Measurements from ENCODE around the gene PIK3R2.
A peak's percentile ranks its signal among the peaks of the same experiment; 100 is the strongest.
"Not testable (repeated sequence)": the region's sequence is repeated elsewhere in the genome, so short reads cannot be mapped to it uniquely, and the experiment has no call there.

Gene PIK3R2

DNA sequence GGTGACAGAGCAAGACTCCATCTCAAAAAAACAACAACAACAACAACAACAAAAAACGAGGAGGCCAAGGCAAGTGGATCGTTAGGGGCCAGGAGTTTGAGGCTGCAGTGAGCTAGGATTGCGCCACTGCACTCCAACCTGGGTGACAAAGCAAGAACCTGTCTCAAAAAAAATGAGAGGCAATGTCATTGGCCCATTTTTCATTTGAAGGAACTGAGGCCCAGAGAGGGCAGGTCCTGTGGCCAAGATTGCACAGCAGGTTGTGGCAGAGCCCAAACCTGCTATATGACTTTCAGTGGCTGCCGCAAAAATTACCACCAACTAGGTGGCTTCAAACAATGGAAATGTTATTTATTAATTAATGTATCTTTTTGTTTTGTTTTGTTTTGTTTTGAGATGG lies 5.5 kb downstream of the PIK3R2 start:
- Histone ChIP-seq H3K9ac (ENCODE audit: low read length) (no peak overlapping the region), H4K20me1 (ENCODE audit: low read depth, low read length) (no peaks in the 10 kb centered on the region), H3K27ac (ENCODE audit: low read depth, low read length) (no peak overlapping the region), H3K9me3 (ENCODE audit: insufficient read depth, low read length) (no peaks in the 10 kb centered on the region), H3K4me3 (ENCODE audit: insufficient read depth, low read length, poor library complexity, severe bottlenecking) (no peak overlapping the region), H3K36me3 (ENCODE audit: low read length) (no peaks in the 10 kb centered on the region), H3K79me2 (ENCODE audit: insufficient read depth, low read length) (peaks cover 18% of the 10 kb centered on the region), H3K4me2 (ENCODE audit: low read depth, low read length, poor library complexity, severe bottlenecking) (no peak overlapping the region), H2AFZ (ENCODE audit: low read depth, low read length, severe bottlenecking) (no peak overlapping the region), H3K9me2 (replicated peaks; ENCODE audit: insufficient read depth, low read length) (no peaks in the 10 kb centered on the region), H3F3A (ENCODE audit: insufficient read depth) (0 out of 2 replicates have a peak, but pooled peaks cover 13% of the 10 kb centered on the region), H3K27me3 (ENCODE audit: low read length) (no peaks in the 10 kb centered on the region)
- no peak for TF ChIP-seq EZH2phosphoT487 (conservative IDR thresholded peaks at IDR 0.05; ENCODE audit: low read length)
- TF ChIP-seq, protein P1, sequence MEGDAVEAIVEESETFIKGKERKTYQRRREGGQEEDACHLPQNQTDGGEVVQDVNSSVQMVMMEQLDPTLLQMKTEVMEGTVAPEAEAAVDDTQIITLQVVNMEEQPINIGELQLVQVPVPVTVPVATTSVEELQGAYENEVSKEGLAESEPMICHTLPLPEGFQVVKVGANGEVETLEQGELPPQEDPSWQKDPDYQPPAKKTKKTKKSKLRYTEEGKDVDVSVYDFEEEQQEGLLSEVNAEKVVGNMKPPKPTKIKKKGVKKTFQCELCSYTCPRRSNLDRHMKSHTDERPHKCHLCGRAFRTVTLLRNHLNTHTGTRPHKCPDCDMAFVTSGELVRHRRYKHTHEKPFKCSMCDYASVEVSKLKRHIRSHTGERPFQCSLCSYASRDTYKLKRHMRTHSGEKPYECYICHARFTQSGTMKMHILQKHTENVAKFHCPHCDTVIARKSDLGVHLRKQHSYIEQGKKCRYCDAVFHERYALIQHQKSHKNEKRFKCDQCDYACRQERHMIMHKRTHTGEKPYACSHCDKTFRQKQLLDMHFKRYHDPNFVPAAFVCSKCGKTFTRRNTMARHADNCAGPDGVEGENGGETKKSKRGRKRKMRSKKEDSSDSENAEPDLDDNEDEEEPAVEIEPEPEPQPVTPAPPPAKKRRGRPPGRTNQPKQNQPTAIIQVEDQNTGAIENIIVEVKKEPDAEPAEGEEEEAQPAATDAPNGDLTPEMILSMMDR (IDR thresholded peaks at IDR 0.05; ENCODE audit: insufficient read depth, low read length, poor library complexity, severe bottlenecking), result no peak

DNA sequence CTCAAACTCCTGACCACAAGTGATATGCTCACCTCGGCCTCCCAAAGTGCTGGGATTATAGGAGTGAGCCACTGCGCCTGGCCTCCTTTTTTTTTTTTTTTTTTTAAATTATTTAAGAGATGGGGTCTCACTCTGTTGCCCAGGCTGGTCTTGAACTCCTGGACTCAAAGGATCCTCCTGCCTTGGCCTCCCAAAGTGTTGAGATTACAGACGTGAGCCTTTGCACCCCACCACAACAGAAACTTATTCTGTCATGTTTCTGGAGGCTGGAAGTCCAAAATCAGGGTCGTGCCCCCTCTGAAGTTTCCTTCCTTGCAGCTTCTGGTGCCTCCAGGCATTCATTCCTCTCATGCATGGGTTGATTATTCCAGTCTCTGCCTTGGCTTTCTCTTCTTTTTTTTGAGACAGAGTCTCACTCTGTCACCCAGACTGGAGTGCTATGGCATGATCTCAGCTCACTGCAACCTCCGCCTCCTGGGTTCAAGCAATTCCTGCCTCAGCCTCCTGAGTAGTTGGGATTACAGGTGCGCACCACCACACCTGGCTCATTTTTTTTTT lies 6.2 kb downstream of the PIK3R2 start:
- H3K27me3 ChIP-seq (ENCODE audit: low read length); H3K4me3 ChIP-seq (ENCODE audit: insufficient read depth, low read length, poor library complexity, severe bottlenecking); H3K36me3 ChIP-seq (ENCODE audit: low read length); H3K9ac ChIP-seq (ENCODE audit: low read length); H3K27ac ChIP-seq (ENCODE audit: low read depth, low read length); H4K20me1 ChIP-seq (ENCODE audit: low read depth, low read length); H3K4me2 ChIP-seq (ENCODE audit: low read depth, low read length, poor library complexity, severe bottlenecking); H3K9me2 ChIP-seq (replicated peaks; ENCODE audit: insufficient read depth, low read length); H2AFZ ChIP-seq (ENCODE audit: low read depth, low read length, severe bottlenecking); H3K9me3 ChIP-seq (ENCODE audit: insufficient read depth, low read length): not testable (repeated sequence)
- Histone ChIP-seq H3K79me2 (ENCODE audit: insufficient read depth, low read length) (peaks cover 11% of the 10 kb centered on the region), H3F3A (ENCODE audit: insufficient read depth) (0 out of 2 replicates have a peak, but pooled peaks cover 13% of the 10 kb centered on the region)

- H3K9me3 ChIP-seq (ENCODE audit: insufficient read depth, low read length), result no peaks in the 10 kb centered on the region
- no peak overlapping the region for H3K9ac ChIP-seq (ENCODE audit: low read length)
- TF ChIP-seq, protein P1 (IDR thresholded peaks at IDR 0.05; ENCODE audit: insufficient read depth, low read length, poor library complexity, severe bottlenecking), result no peak
- TF ChIP-seq EZH2phosphoT487 (conservative IDR thresholded peaks at IDR 0.05; ENCODE audit: low read length), result no peak
- no peak overlapping the region for H3K27ac ChIP-seq (ENCODE audit: low read depth, low read length)
- H2AFZ ChIP-seq (ENCODE audit: low read depth, low read length, severe bottlenecking), result no peak overlapping the region
- no peaks in the 10 kb centered on the region for H3K36me3 ChIP-seq (ENCODE audit: low read length)
- H3F3A ChIP-seq (ENCODE audit: insufficient read depth), result 0 out of 2 replicates have a peak, but pooled peaks cover 13% of the 10 kb centered on the region
- no peaks in the 10 kb centered on the region for H4K20me1 ChIP-seq (ENCODE audit: low read depth, low read length)
- H3K4me3 ChIP-seq (ENCODE audit: insufficient read depth, low read length, poor library complexity, severe bottlenecking), result no peak overlapping the region
- no peaks in the 10 kb centered on the region for H3K9me2 ChIP-seq (replicated peaks; ENCODE audit: insufficient read depth, low read length)
- no peaks in the 10 kb centered on the region for H3K27me3 ChIP-seq (ENCODE audit: low read length)
- H3K79me2 ChIP-seq (ENCODE audit: insufficient read depth, low read length), result 0 out of 2 replicates have a peak, but pooled peaks cover 6% of the 10 kb centered on the region
- H3K4me2 ChIP-seq (ENCODE audit: low read depth, low read length, poor library complexity, severe bottlenecking), result no peak overlapping the region
Measured at GRCh38 chr19:18159810-18160209, 6.8 kb downstream of the PIK3R2 start.

- Histone ChIP-seq H2AFZ (ENCODE audit: low read depth, low read length, severe bottlenecking) (peak overlapping the region; percentile 55), H3K4me2 (ENCODE audit: low read depth, low read length, poor library complexity, severe bottlenecking) (peak overlapping the region; percentile 60), H3K9me3 (ENCODE audit: insufficient read depth, low read length) (no peaks in the 10 kb centered on the region), H3K36me3 (ENCODE audit: low read length) (no peaks in the 10 kb centered on the region), H3K9ac (ENCODE audit: low read length) (peak overlapping the region; percentile 67), H3K27ac (ENCODE audit: low read depth, low read length) (peak overlapping the region; percentile 54), H3K79me2 (ENCODE audit: insufficient read depth, low read length) (0 out of 2 replicates have a peak, but pooled peaks cover 1% of the 10 kb centered on the region), H3F3A (ENCODE audit: insufficient read depth) (0 out of 2 replicates have a peak, but pooled peaks cover 13% of the 10 kb centered on the region), H3K4me3 (ENCODE audit: insufficient read depth, low read length, poor library complexity, severe bottlenecking) (peak overlapping the region; percentile 41), H4K20me1 (ENCODE audit: low read depth, low read length) (no peaks in the 10 kb centered on the region), H3K9me2 (replicated peaks; ENCODE audit: insufficient read depth, low read length) (no peaks in the 10 kb centered on the region), H3K27me3 (ENCODE audit: low read length) (no peaks in the 10 kb centered on the region)
- TF ChIP-seq EZH2phosphoT487 (conservative IDR thresholded peaks at IDR 0.05; ENCODE audit: low read length), result no peak
- TF ChIP-seq, protein P1 (IDR thresholded peaks at IDR 0.05; ENCODE audit: insufficient read depth, low read length, poor library complexity, severe bottlenecking), result no peak
Measured at GRCh38 chr19:18160493-18160970, 7.6 kb downstream of the PIK3R2 start.

Measured in SU-DHL-6 (cell line).